Osteoblast (primary cell): ENCODE measurements around the gene SIKE1. TPM values are rescaled to one million over a fixed set of nuclear protein-coding genes. Genes with fewer than 3 reads are reported as not detected.

Source experiments
- DNase-seq: peaks from one replicate; pipeline ENCODE4 v3.0.0; 2011; ENCODE audit warnings: low spot score, mixed read lengths; ENCODE audit not compliant: insufficient read length; ENCODE audit errors: missing footprints
- H2AFZ ChIP-seq: 2 replicates; pipeline ENCODE4 v1.6.0; 2011; ENCODE audit warnings: mild to moderate bottlenecking, low read length
- H3K27ac ChIP-seq: 2 replicates; pipeline ENCODE4 v1.5.1; 2011; ENCODE audit warnings: mild to moderate bottlenecking, low read depth, low read length, moderate library complexity
- H3K27me3 ChIP-seq: 2 replicates; pipeline ENCODE4 v1.6.0; 2012; ENCODE audit warnings: mild to moderate bottlenecking, control low read depth, inconsistent platforms, low read length, moderate library complexity; ENCODE audit not compliant: insufficient read depth
- H3K36me3 ChIP-seq: 2 replicates; pipeline ENCODE4 v1.5.1; 2011; ENCODE audit warnings: mild to moderate bottlenecking, low read length, control low read depth, moderate library complexity; ENCODE audit not compliant: insufficient read depth
- H3K4me1 ChIP-seq: 2 replicates; pipeline ENCODE4 v1.5.1; 2011; ENCODE audit warnings: mild to moderate bottlenecking, low read length, control low read depth, moderate library complexity; ENCODE audit not compliant: insufficient read depth
- H3K4me2 ChIP-seq: 2 replicates; pipeline ENCODE4 v1.6.0; 2011; ENCODE audit warnings: mild to moderate bottlenecking, low read length; ENCODE audit not compliant: insufficient read depth
- H3K4me3 ChIP-seq: fragments of 200-600 bp; sonication (generic); 3 replicates; pipeline ENCODE4 v1.5.1; 2012; ENCODE audit warnings: mild to moderate bottlenecking, low read length, inconsistent platforms; ENCODE audit not compliant: insufficient read depth
- H3K79me2 ChIP-seq: 2 replicates; pipeline ENCODE4 v1.6.0; 2012; ENCODE audit warnings: mild to moderate bottlenecking, low read length, control low read depth, inconsistent platforms; ENCODE audit not compliant: insufficient read depth
- H3K9me3 ChIP-seq: 2 replicates; pipeline ENCODE4 v1.5.1; 2011; ENCODE audit warnings: low read depth, low read length, control low read depth
- H4K20me1 ChIP-seq: 2 replicates; pipeline ENCODE4 v1.6.0; 2012; ENCODE audit warnings: mild to moderate bottlenecking, low read length, control low read depth; ENCODE audit not compliant: insufficient read depth
- CTCF ChIP-seq: IDR thresholded peaks from 2 replicates; pipeline ENCODE4 v1.5.1; 2011; ENCODE audit warnings: mild to moderate bottlenecking, low read depth, low read length, moderate library complexity; ENCODE audit errors: extremely low read depth
- total RNA-seq: library from RNA; depleted of rRNA; stranded (reverse); fragments of >200 nt; gene quantifications from 2 replicates; pipeline ENCODE4 v1.2.3, GENCODE V29; 2012

Gene SIKE1
- total RNA-seq, 1 donor: 52.5 TPM

- H2AFZ ChIP-seq: peak within 1 kb of the TSS; percentile 97
- H3K9me3 ChIP-seq: no peaks in the 10 kb centered on the region
- H3K79me2 ChIP-seq: peaks cover 51% of the 10 kb centered on the region
- peak; percentile 94 for DNase-seq
- peak within 1 kb of the TSS; percentile 100 for H3K27ac ChIP-seq
- no peaks in the 10 kb centered on the region for H3K36me3 ChIP-seq
- peak; percentile 53 for TF ChIP-seq CTCF
- peak within 1 kb of the TSS; percentile 95 for H3K4me2 ChIP-seq
- H3K4me3 ChIP-seq: peak within 1 kb of the TSS; percentile 97
- H3K27me3 ChIP-seq: no peaks in the 10 kb centered on the region
- H4K20me1 ChIP-seq: peaks cover 43% of the 10 kb centered on the region
- peaks cover 26% of the 10 kb centered on the region for H3K4me1 ChIP-seq
These were observed 22.8 kb downstream of the SIKE1 start, which contains the start of gene CSDE1 for GRCh38 chr1:114757455-114758255. TSS of gene CSDE1 (minus strand) at chr1:114757984. CDS start at chr1:114739890, 18,094 bp downstream.

GRCh38 chr1:114756949-114757454 lies 23.5 kb downstream of the SIKE1 start:
- peak; percentile 51 for DNase-seq
- Histone ChIP-seq H3K9me3 (no peaks in the 10 kb centered on the region), H3K4me1 (peaks cover 26% of the 10 kb centered on the region), H2AFZ (peak overlapping the region; percentile 25), H3K4me2 (peak overlapping the region; percentile 95), H3K4me3 (peak overlapping the region; percentile 97), H3K27ac (peak overlapping the region; percentile 100), H3K36me3 (no peaks in the 10 kb centered on the region), H3K79me2 (peaks cover 58% of the 10 kb centered on the region), H4K20me1 (peaks cover 49% of the 10 kb centered on the region), H3K27me3 (no peaks in the 10 kb centered on the region)
- TF ChIP-seq CTCF: no peak

GRCh38 chr1:114756009-114756892 lies 24.2 kb downstream of the SIKE1 start:
- no peak for TF ChIP-seq CTCF
- peak; percentile 14 for DNase-seq
- H3K27ac ChIP-seq: peak overlapping the region; percentile 100
- H2AFZ ChIP-seq: no peak overlapping the region
- H3K36me3 ChIP-seq: no peaks in the 10 kb centered on the region
- H3K4me1 ChIP-seq: peaks cover 31% of the 10 kb centered on the region
- peak overlapping the region; percentile 97 for H3K4me3 ChIP-seq
- no peaks in the 10 kb centered on the region for H3K27me3 ChIP-seq
- peaks cover 57% of the 10 kb centered on the region for H4K20me1 ChIP-seq
- peaks cover 65% of the 10 kb centered on the region for H3K79me2 ChIP-seq
- no peaks in the 10 kb centered on the region for H3K9me3 ChIP-seq
- peak overlapping the region; percentile 95 for H3K4me2 ChIP-seq
